ENCODE data around the gene FAM163B.

The FAM163B gene

DNA sequence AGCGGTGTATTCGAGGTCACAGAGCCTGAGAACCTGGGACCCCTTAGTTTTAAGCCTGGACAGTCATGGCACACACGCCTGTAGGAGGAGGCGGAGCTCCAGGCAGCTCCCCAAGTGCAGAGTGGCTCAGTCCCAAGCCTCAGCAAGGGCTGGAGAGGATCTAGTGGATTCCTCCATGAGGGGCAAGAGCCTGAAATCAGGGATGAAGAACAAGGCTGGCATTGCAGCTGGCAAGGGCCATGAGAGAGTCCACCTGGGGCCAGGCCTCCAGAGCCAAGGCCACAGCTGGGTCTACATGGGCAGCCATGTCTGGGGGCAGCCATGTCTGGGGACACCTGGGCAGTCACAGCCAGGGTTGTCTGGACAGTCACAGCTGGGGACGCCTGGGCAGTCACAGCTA, 52.8 kb downstream of the FAM163B start:
- TF ChIP-seq, protein P1, sequence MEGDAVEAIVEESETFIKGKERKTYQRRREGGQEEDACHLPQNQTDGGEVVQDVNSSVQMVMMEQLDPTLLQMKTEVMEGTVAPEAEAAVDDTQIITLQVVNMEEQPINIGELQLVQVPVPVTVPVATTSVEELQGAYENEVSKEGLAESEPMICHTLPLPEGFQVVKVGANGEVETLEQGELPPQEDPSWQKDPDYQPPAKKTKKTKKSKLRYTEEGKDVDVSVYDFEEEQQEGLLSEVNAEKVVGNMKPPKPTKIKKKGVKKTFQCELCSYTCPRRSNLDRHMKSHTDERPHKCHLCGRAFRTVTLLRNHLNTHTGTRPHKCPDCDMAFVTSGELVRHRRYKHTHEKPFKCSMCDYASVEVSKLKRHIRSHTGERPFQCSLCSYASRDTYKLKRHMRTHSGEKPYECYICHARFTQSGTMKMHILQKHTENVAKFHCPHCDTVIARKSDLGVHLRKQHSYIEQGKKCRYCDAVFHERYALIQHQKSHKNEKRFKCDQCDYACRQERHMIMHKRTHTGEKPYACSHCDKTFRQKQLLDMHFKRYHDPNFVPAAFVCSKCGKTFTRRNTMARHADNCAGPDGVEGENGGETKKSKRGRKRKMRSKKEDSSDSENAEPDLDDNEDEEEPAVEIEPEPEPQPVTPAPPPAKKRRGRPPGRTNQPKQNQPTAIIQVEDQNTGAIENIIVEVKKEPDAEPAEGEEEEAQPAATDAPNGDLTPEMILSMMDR (IDR thresholded peaks at IDR 0.05; ENCODE audit: insufficient read depth, low read length, poor library complexity, severe bottlenecking), result no peak
- no peaks in the 10 kb centered on the region for H3K36me3 ChIP-seq (ENCODE audit: control insufficient read depth, insufficient read depth, low read length)

DNA sequence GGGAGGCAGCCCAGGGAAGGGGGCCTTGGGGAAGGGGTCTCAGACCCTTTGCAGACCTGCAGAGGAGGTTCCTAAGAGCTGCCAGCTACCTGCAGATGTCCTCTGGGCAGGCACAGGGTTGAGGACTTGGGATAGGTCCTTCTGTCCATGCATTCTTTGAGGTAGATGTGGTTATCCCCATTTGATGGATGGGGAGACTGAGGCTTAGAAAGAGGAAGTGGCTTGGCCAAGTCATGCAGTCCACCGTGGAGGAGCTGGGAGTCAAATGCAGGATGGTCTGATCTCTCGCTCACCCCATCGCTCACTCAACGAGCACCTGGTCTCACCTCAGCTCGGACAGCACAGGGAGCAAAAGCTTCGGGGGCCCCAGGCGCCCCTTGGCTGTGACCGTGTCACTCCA, 54.5 kb downstream of the FAM163B start:
- H3K4me3 ChIP-seq (replicated peaks; ENCODE audit: low read depth, low read length), result no peak overlapping the region
- no peaks in the 10 kb centered on the region; the same call in 1 of the 2 replicates for H3K27me3 ChIP-seq (replicated peaks; ENCODE audit: control insufficient read depth, insufficient read depth, low read length)
- TF ChIP-seq, protein P1 (IDR thresholded peaks at IDR 0.05; ENCODE audit: insufficient read depth, low read length, poor library complexity, severe bottlenecking), result no peak
- no peaks in the 10 kb centered on the region for H3K36me3 ChIP-seq (ENCODE audit: control insufficient read depth, insufficient read depth, low read length)
- no peak for DNase-seq (ENCODE audit: extremely low read depth, insufficient read length)

More for the DNA sequence above, 52.8 kb downstream of the FAM163B start:
- Histone ChIP-seq H3K4me3 (replicated peaks; ENCODE audit: low read depth, low read length) (no peak overlapping the region), H3K27me3 (replicated peaks; ENCODE audit: control insufficient read depth, insufficient read depth, low read length) (no peaks in the 10 kb centered on the region)
- no peak for DNase-seq (ENCODE audit: extremely low read depth, insufficient read length)

DNA sequence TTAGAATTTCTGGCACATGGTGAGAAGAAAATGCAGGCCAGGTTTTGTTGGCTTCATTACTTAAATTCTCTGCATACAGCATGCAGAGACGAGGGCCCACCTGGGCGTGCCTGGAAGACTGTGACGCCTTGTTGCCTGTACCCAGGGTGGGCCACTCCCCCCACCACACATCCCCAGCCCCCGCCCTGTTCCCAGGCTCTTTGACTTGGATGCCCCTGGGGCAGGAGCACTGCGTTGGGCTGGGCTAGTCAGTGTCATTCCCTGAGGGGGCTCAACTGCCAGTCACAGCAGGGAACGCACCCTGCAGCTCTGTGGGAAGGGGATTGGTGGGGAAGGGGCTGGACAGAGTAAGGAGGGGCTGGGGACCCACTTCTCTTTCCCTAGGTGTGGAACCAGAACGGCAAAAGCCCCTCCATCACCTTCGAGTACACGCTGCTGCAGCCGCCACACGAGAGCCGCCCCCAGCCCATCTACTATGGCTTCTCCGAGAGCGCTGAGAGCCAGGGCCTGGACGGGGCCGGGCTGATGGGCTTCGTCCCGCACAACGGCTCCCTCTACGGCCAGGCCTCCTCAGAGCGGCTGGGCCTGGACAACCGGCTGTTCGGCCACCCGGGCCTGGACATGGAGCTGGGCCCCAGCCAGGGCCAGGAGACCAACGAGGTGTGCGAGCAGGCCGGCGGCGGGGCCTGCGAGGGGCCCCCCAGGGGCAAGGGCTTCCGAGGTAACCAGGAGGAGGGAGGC, 55.0 kb downstream of the FAM163B start:
- DNase-seq (ENCODE audit: extremely low read depth, insufficient read length), result no peak
- Histone ChIP-seq H3K36me3 (ENCODE audit: control insufficient read depth, insufficient read depth, low read length) (no peaks in the 10 kb centered on the region), H3K27me3 (replicated peaks; ENCODE audit: control insufficient read depth, insufficient read depth, low read length) (no peaks in the 10 kb centered on the region; the same call in 1 of the 2 replicates), H3K4me3 (replicated peaks; ENCODE audit: low read depth, low read length) (no peak overlapping the region)
- TF ChIP-seq, protein P1 (IDR thresholded peaks at IDR 0.05; ENCODE audit: insufficient read depth, low read length, poor library complexity, severe bottlenecking), result no peak

DNA sequence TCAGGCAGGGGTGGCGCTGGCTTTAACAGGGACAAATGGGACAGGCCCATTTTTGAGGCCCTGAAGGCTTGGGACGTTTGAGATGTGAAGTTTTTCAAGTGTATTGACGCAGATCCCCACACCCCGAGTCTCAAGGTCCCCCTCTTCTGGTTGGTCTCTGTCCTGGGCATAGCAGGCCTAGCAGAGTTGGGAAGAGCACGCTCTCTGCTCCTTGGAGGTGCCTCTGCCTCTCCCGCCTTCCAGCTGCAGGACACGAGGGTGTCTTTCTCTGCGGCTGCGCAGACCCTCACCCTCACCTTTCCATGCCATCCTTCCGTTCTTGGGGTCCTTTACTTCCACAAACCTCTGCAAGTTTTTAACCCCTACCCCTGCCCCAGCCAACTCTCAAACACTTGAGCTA, 56.1 kb downstream of the FAM163B start:
- Histone ChIP-seq H3K27me3 (replicated peaks; ENCODE audit: control insufficient read depth, insufficient read depth, low read length) (no peaks in the 10 kb centered on the region; the same call in 1 of the 2 replicates), H3K36me3 (ENCODE audit: control insufficient read depth, insufficient read depth, low read length) (no peaks in the 10 kb centered on the region), H3K4me3 (replicated peaks; ENCODE audit: low read depth, low read length) (no peak overlapping the region)
- no peak for DNase-seq (ENCODE audit: extremely low read depth, insufficient read length)
- TF ChIP-seq, protein P1 (IDR thresholded peaks at IDR 0.05; ENCODE audit: insufficient read depth, low read length, poor library complexity, severe bottlenecking), result no peak

- no peak for DNase-seq (ENCODE audit: extremely low read depth, insufficient read length)
- TF ChIP-seq, protein P1 (IDR thresholded peaks at IDR 0.05; ENCODE audit: insufficient read depth, low read length, poor library complexity, severe bottlenecking), result no peak
Measured at GRCh38 chr9:133552236-133552635, 57.0 kb downstream of the FAM163B start.

More at GRCh38 chr9:133552236-133552635, 57.0 kb downstream of the FAM163B start:
- no peaks in the 10 kb centered on the region; the same call in 1 of the 2 replicates for H3K27me3 ChIP-seq (replicated peaks; ENCODE audit: control insufficient read depth, insufficient read depth, low read length)
- no peaks in the 10 kb centered on the region for H3K36me3 ChIP-seq (ENCODE audit: control insufficient read depth, insufficient read depth, low read length)
- H3K4me3 ChIP-seq (replicated peaks; ENCODE audit: low read depth, low read length), result no peak overlapping the region
